LNCAP (cell line): ENCODE results near the gene TRAPPC10.

Source experiments
- CTCF ChIP-seq: fragments of 450-650 bp; IDR thresholded peaks from 2 replicates; pipeline ENCODE4 v1.5.1; 2017; ENCODE audit warnings: mild to moderate bottlenecking

Gene TRAPPC10

GRCh38 chr21:44000360-44000759, 11.7 kb upstream of the TRAPPC10 start:
- no peak for TF ChIP-seq CTCF

GRCh38 chr21:44002511-44002910, 9.6 kb upstream of the TRAPPC10 start:
- no peak for TF ChIP-seq CTCF

- no peak for TF ChIP-seq CTCF
Measured at GRCh38 chr21:44003307-44003966, 8.7 kb upstream of the TRAPPC10 start.

GRCh38 chr21:44005071-44005470, 7.0 kb upstream of the TRAPPC10 start:
- TF ChIP-seq CTCF = no peak

- TF ChIP-seq CTCF = no peak
Measured at GRCh38 chr21:44005593-44005992, 6.5 kb upstream of the TRAPPC10 start.

- no peak for TF ChIP-seq CTCF
Measured at GRCh38 chr21:44006017-44006619, 6.0 kb upstream of the TRAPPC10 start.

- TF ChIP-seq CTCF = no peak
Measured at GRCh38 chr21:44006656-44007055, 5.5 kb upstream of the TRAPPC10 start.
